H9 (cell line): ENCODE results near the gene FBXW9. TPM values are rescaled to one million over a fixed set of nuclear protein-coding genes. Genes with fewer than 3 reads are reported as not detected.

Experiments used
- DNase-seq: peaks from one replicate; pipeline ENCODE4 v3.0.0-alpha.2; 2017
- H2AFZ ChIP-seq: one replicate; pipeline ENCODE4 v1.6.1; 2013; ENCODE audit warnings: mild to moderate bottlenecking, low read length, control low read depth, moderate library complexity
- H2AK5ac ChIP-seq: 2 replicates; pipeline ENCODE4 v1.6.1; 2013; ENCODE audit warnings: low read length, control low read depth, mixed read lengths; ENCODE audit not compliant: insufficient read length
- H2BK120ac ChIP-seq: one replicate; pipeline ENCODE4 v1.6.1; 2013; ENCODE audit warnings: low read depth, mild to moderate bottlenecking, low read length, control low read depth, inconsistent platforms; ENCODE audit not compliant: poor library complexity, severe bottlenecking
- H2BK12ac ChIP-seq: 2 replicates; pipeline ENCODE4 v1.6.1; 2013; ENCODE audit warnings: low read length, control low read depth, mixed read lengths, low read depth; ENCODE audit not compliant: insufficient read length
- H2BK15ac ChIP-seq: 2 replicates; pipeline ENCODE4 v1.6.1; 2013; ENCODE audit warnings: low read depth, low read length, control low read depth
- H2BK20ac ChIP-seq: one replicate; pipeline ENCODE4 v1.6.1; 2013; ENCODE audit warnings: low read depth, mild to moderate bottlenecking, low read length, control low read depth, inconsistent platforms; ENCODE audit not compliant: poor library complexity, severe bottlenecking
- H2BK5ac ChIP-seq: 2 replicates; pipeline ENCODE4 v1.6.1; 2013; ENCODE audit warnings: low read length, control low read depth, mixed read lengths; ENCODE audit not compliant: insufficient read length
- H3K14ac ChIP-seq: 2 replicates; pipeline ENCODE4 v1.6.1; 2013; ENCODE audit warnings: low read length, control low read depth; ENCODE audit not compliant: insufficient read depth
- H3K18ac ChIP-seq: 2 replicates; pipeline ENCODE4 v1.6.1; 2013; ENCODE audit warnings: low read depth, mild to moderate bottlenecking, mixed read lengths, low read length, control low read depth; ENCODE audit not compliant: insufficient read length
- H3K23ac ChIP-seq: 2 replicates; pipeline ENCODE4 v1.6.1; 2013; ENCODE audit warnings: low read length, control low read depth, mixed read lengths, low read depth; ENCODE audit not compliant: insufficient read length
- H3K23me2 ChIP-seq: 2 replicates; pipeline ENCODE4 v1.6.1; 2013; ENCODE audit warnings: low read depth, mild to moderate bottlenecking, mixed read lengths, low read length, control low read depth; ENCODE audit not compliant: insufficient read length, poor library complexity, severe bottlenecking
- H3K27ac ChIP-seq: 2 replicates; pipeline ENCODE4 v1.5.1; 2013; ENCODE audit warnings: low read length, control low read depth, mixed read lengths, low read depth; ENCODE audit not compliant: insufficient read length
- H3K27me3 ChIP-seq: 2 replicates; pipeline ENCODE4 v1.6.1; 2013; ENCODE audit warnings: low read length, control low read depth, inconsistent platforms; ENCODE audit not compliant: insufficient read depth
- H3K4ac ChIP-seq: 2 replicates; pipeline ENCODE4 v1.6.1; 2013; ENCODE audit warnings: low read depth, mild to moderate bottlenecking, control low read depth, inconsistent platforms, low read length, moderate library complexity
- H3K4me1 ChIP-seq: 2 replicates; pipeline ENCODE4 v1.6.1; 2013; ENCODE audit warnings: low read length, control low read depth, inconsistent platforms; ENCODE audit not compliant: insufficient read depth
- H3K4me2 ChIP-seq: 2 replicates; pipeline ENCODE4 v1.6.1; 2013; ENCODE audit warnings: low read length, control low read depth, mixed read lengths; ENCODE audit not compliant: insufficient read length, insufficient read depth
- H3K56ac ChIP-seq: 2 replicates; pipeline ENCODE4 v1.6.1; 2013; ENCODE audit warnings: low read depth, mild to moderate bottlenecking, mixed read lengths, low read length, control low read depth; ENCODE audit not compliant: insufficient read length
- H3K79me1 ChIP-seq: 2 replicates; pipeline ENCODE4 v1.6.1; 2013; ENCODE audit warnings: low read depth, mild to moderate bottlenecking, moderate library complexity, low read length, control low read depth, inconsistent platforms; ENCODE audit not compliant: insufficient read depth, poor library complexity, severe bottlenecking
- H3K79me2 ChIP-seq: 2 replicates; pipeline ENCODE4 v1.6.1; 2013; ENCODE audit warnings: low read length, control low read depth, inconsistent platforms; ENCODE audit not compliant: insufficient read depth
- H3K9ac ChIP-seq: 2 replicates; pipeline ENCODE4 v1.6.1; 2013; ENCODE audit warnings: low read length, control low read depth, mixed read lengths; ENCODE audit not compliant: insufficient read length; ENCODE audit errors: extremely low read depth
- H3K9me3 ChIP-seq: one replicate; pipeline ENCODE4 v1.6.1; 2013; ENCODE audit warnings: low read depth, low read length, inconsistent platforms; ENCODE audit not compliant: control insufficient read depth
- H3T11ph ChIP-seq: one replicate; pipeline ENCODE4 v1.6.1; 2013; ENCODE audit warnings: mild to moderate bottlenecking, low read length, control low read depth, inconsistent platforms
- H4K20me1 ChIP-seq: one replicate; pipeline ENCODE4 v1.6.1; 2013; ENCODE audit not compliant: control insufficient read depth, insufficient read length, insufficient read depth
- H4K5ac ChIP-seq: 2 replicates; pipeline ENCODE4 v1.6.1; 2013; ENCODE audit warnings: low read depth, mild to moderate bottlenecking, mixed read lengths, low read length, control low read depth; ENCODE audit not compliant: insufficient read length
- H4K8ac ChIP-seq: replicated peaks from 2 replicates; pipeline ENCODE4 v1.6.1; 2013; ENCODE audit warnings: low read length, control low read depth, mixed read lengths, low read depth; ENCODE audit not compliant: insufficient read length
- H4K91ac ChIP-seq: 2 replicates; pipeline ENCODE4 v1.6.1; 2013; ENCODE audit warnings: low read depth, mild to moderate bottlenecking, moderate library complexity, mixed read lengths, low read length, control low read depth; ENCODE audit not compliant: insufficient read length
- H3K27ac Mint-ChIP-seq, 3 experiments: 2 replicates in 2 of 3; 3 replicates in 1 of 3; pipeline ENCODE4 v1.8.0; 2020 to 2021; ENCODE audit warnings: mixed read lengths in 3 of 3, mild to moderate bottlenecking in 1 of 3, moderate library complexity in 1 of 3
- H3K27me3 Mint-ChIP-seq: 2 replicates; pipeline ENCODE4 v1.8.0; 2021; ENCODE audit warnings: low read depth, mild to moderate bottlenecking, moderate library complexity, mixed read lengths
- H3K36me3 Mint-ChIP-seq, 3 experiments: 2 replicates in 2 of 3; 3 replicates in 1 of 3; pipeline ENCODE4 v1.8.0; 2020 to 2021; ENCODE audit warnings: low read depth in 3 of 3, mixed read lengths in 3 of 3; ENCODE audit not compliant: insufficient read depth in 1 of 3
- H3K4me1 Mint-ChIP-seq, 2 experiments: 2 replicates each; pipeline ENCODE4 v1.8.0; 2020; ENCODE audit warnings: mixed read lengths in 2 of 2
- H3K4me3 Mint-ChIP-seq, 2 experiments: 2 replicates in 1 of 2; 3 replicates in 1 of 2; pipeline ENCODE4 v1.8.0; 2020 to 2021; ENCODE audit warnings: mild to moderate bottlenecking in 2 of 2, mixed read lengths in 2 of 2, moderate library complexity in 1 of 2
- H3K9me3 Mint-ChIP-seq, 2 experiments: 2 replicates in 1 of 2; 3 replicates in 1 of 2; pipeline ENCODE4 v1.8.0; 2020; ENCODE audit warnings: mild to moderate bottlenecking in 2 of 2, mixed read lengths in 2 of 2, moderate library complexity in 1 of 2
- CTCF ChIP-seq: fragments of 200-600 bp; sonication (generic); conservative IDR thresholded peaks from 3 replicates; pipeline ENCODE4 v1.8.0; 2021; ENCODE audit warnings: antibody characterized with exemption, mild to moderate bottlenecking
- WGBS: extraction: QIAGEN DNeasy Blood & Tissue Kit; methylation state at CpG from one replicate; pipeline ENCODE4 v1.1.7; 2013; ENCODE audit warnings: missing lambda C conversion rate, low lambda C conversion rate, mixed read lengths; ENCODE audit not compliant: insufficient read length; ENCODE audit errors: extremely low coverage; 5-methylcytosine and 5-hydroxymethylcytosine counted together
- total RNA-seq: library from RNA; stranded (reverse); gene quantifications from 2 replicates; pipeline ENCODE4 v1.2.1, GENCODE V29; 2021

Gene FBXW9
- total RNA-seq, 1 experiment from 2014 or later = 11.7 TPM

GRCh38 chr19:12664406-12665280 is 31.8 kb downstream of the FBXW9 start:
- peaks cover 0 to 1% of the 10 kb centered on the region in 2 experiments; a peak in 2 of 5 replicates for H3K9me3 Mint-ChIP-seq
- Histone ChIP-seq H3T11ph (no peak overlapping the region), H3K4me2 (no peak overlapping the region), H2BK20ac (no peak overlapping the region), H2BK120ac (no peak overlapping the region), H2BK15ac (no peak overlapping the region), H4K91ac (no peak overlapping the region), H3K4me1 (no peaks in the 10 kb centered on the region), H3K23me2 (peaks cover 17% of the 10 kb centered on the region), H4K5ac (no peak overlapping the region), H3K23ac (no peak overlapping the region), H3K18ac (no peak overlapping the region), H3K9me3 (no peaks in the 10 kb centered on the region), H3K14ac (no peak overlapping the region), H4K20me1 (no peaks in the 10 kb centered on the region), H3K27me3 (no peaks in the 10 kb centered on the region), H3K56ac (no peak overlapping the region), H3K79me2 (no peaks in the 10 kb centered on the region; the same call in 1 of the 2 replicates), H3K9ac (no peak overlapping the region), H3K27ac (no peak overlapping the region), H3K79me1 (no peaks in the 10 kb centered on the region), H2BK12ac (no peak overlapping the region), H2AK5ac (no peak overlapping the region), H2BK5ac (no peak overlapping the region), H2AFZ (no peak overlapping the region), H3K4ac (no peak overlapping the region), H4K8ac (no peak overlapping the region)
- H3K4me1 Mint-ChIP-seq = peaks cover 21 to 38% of the 10 kb centered on the region in 2 experiments
- TF ChIP-seq CTCF = no peak
- H3K4me3 Mint-ChIP-seq = peak overlapping the region; percentile 37 to 93; a peak in 4 of 5 replicates
- peaks cover 6 to 39% (median 36%) of the 10 kb centered on the region in 3 experiments; a peak in 6 of 7 replicates for H3K36me3 Mint-ChIP-seq
- peak overlapping the region in 1 of 3 experiments; percentile 36; a peak in 1 of 7 replicates for H3K27ac Mint-ChIP-seq
- no CpG with 5 or more reads among the region's 29 CpGs for WGBS
- peak; percentile 96 for DNase-seq
- peaks cover 2% of the 10 kb centered on the region for H3K27me3 Mint-ChIP-seq
